ENCODE data around the gene SRC. TPM values are rescaled to one million over a fixed set of nuclear protein-coding genes. Genes with fewer than 3 reads are reported as not detected.
A peak's percentile ranks its signal among the peaks of the same experiment; 100 is the strongest.

Gene SRC
- total RNA-seq, 1 experiment from 2014 or later = 10.5 TPM

DNA sequence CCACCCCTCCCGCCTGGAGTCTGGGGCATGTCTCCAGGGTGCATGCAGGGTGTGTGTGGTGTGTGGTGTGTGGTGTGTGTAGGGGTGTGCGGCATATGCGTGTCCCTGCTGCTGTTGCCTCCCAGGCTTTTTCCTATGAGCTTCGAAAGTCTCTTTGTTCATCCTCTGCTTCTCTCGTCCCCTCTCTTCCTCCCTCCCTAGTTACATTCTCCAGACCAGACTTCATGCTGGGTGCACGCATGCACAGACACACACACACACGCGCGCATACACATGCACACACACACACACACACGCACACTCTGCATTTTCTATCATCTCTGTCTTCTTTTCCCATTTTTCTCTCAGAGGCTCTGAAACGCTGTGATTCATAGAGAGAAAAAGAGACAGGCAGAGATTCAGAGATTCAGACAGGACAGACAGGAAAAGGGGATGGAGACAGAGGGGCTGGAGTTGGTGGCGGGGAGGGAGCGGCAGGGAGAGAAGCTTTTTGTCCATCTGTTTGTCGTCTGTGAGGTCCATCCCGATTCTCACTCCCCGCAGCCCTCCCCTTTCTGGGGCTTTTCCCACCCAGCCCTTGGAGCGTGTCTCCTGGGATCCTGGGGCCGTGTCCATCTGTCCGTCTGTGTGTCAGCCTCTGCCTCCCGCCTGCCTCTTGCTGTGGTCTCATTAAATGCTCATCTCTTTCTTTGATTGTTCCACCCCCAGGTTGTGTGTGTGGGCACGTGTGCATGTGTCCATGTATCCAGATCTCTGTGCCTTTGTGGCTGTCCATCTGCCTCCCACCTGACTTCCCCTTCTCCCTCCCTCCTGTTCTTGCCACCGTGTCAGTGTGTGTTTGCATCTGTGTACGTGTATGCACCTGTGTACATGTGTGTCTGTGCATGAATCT lies 62.6 kb downstream of the SRC start:
- DNase-seq (ENCODE audit: low read depth) = peak; percentile 17

DNA sequence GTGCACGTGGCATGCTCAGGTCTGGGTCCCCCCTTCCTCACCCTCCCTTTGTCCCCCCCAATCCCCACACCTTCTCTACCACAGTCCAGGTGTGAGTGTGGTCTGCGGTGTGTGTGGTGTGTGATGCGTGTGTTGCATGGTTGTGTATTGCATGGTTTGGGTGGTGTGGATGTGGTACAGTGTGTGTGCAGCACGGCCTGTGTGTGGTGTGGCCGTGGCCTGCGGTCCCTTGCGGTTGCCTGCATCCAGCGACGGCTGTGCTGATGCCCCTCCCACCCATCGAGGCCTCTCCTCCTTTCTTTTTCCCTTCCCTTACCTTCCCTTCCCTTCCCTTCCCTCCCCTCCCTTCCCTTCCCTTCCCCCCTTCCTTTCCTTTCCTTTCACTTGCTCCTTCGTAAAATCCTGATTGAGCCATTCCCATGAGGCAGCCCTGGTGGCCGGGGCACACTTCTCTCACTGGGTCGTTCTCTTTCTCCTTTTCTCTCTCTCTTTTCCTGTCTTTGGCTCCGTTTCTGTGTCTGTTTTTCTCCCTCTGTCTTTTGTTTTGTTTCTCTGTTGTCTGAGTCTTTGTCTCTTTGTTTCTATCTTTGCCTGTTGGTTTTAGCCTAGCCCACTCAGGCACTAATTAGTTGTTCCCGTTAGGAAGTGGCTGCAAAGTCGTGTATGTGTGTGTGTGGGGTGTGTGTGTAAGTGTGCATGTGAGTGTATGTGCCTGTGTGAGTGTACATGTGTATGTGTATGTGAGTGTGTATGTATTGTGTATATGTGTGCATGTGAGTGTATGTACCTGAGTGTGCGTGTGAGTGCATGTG lies 65.7 kb downstream of the SRC start:
- peak; percentile 41 for DNase-seq (ENCODE audit: low read depth)

DNA sequence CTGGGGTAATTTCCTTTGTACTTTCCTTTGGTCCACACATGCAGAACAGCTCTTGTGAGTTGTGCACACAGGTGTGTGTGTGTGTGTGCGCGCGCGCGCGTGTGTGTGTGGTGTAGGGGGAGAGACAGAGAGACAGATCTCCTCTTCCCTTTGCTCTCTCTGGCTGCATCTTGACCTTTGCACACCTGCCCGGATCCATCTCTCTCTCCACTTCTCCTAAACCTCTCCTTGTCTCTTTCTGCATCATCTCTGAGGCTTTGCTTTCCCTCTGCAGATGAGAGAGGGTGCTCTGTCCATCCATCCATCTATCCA lies 67.0 kb downstream of the SRC start:
- no peak for DNase-seq (ENCODE audit: low read depth)

DNA sequence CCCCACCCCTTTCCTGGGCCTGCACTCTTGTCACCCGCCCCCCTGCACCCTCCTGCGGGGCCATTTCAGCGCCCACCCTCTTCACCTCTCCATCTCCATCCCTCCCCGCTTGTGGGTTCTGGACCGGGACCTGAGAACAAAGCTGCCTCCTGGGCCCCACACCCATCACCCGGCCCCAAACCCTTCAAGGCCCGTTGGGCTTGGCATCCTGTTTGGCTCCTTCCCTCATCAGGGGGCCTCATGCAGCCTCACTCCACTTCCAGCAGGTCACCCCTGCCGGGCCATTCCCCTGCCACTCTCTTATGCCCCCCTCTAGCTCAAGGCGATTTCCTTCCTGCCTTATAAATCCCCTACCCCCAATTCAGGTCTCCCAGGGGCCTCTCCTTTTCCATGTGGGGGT lies 67.4 kb downstream of the SRC start:
- no peak for DNase-seq (ENCODE audit: low read depth)

DNA sequence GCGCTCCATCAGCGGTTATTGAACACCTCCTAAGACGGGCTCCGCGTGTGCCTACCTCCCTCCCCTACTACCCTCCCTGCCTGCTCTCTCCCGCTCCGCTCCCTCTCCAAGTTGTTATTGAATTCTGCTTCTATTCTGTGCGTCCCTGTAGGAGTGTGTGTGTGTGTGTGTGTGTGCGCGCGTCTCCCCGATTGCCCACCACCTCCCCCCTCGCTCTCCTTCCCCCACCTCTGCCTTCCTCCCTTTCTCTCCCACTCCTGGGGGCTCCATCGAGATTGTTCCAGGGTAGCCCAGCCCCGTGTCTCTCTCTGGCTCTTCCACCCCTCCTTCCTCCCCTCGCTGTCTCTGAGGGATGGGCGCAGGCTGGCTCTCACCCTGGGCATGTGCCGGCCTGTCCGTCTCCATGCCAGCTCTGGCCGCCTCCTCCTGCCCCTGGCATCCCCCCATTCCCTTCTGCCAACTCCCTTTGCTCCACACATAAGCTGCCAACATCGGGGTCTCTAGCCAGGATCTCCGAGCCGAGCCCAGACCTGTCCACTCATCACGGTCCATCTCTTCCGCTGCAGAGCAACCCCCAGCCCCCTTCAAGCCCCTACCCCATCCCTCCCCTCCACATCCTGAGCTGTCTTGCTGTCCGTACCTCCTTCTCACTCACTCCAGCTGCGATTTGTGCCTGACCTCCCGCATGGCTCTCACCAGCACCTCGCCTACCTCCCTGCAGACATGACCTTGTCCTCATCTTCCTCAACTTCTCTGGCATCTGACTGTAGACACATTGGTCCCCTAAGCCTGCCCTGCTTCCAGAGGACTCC lies 68.5 kb downstream of the SRC start:
- no peak for DNase-seq (ENCODE audit: low read depth)

DNA sequence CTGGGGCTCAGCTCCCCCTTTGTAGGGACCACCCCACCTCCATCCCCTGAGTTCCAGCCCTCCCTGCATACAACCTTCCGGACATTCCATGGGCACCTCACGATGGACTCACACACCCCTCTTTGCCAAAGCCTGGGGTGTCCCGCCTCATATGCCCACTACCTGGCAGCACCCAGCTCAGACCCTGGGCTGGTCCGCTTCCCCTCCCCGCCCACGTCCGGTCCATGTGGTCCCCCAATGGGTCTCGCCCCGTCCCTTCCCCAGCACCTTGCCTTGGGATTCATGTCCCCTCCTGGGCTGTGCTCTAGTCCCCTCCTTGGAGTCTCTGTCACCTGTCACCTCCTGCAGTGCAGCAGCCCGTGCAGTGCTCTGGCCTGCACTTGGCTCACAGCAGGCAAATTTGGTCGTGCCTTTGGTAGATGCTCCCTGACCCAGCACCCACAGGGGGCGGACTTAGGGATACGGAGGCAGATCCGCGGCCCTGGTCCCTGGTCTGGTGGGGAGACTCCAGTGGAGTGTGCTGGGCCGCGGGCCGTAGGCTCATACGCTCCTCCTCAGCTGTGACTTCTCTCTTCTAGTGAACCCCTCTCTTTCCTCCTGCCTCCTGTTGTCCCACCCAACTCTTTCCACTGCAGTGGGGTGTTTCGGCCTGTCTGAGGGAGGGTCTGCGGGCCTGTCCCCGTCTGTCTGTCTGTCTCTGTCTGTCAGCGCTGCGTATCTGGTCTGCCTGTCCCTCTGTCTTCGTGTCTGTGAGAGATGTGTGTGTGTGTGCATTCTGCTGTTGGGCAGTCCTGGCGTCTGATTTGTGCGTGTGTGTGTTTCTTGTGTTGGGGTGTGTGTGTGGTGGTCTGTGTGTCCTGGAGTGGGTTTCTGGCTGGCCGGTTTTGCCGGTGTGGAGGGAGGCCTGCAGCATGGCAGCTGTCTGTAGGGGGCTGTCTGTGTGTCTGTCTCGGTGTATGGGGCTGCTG lies 69.5 kb downstream of the SRC start:
- DNase-seq (ENCODE audit: low read depth) = no peak

DNA sequence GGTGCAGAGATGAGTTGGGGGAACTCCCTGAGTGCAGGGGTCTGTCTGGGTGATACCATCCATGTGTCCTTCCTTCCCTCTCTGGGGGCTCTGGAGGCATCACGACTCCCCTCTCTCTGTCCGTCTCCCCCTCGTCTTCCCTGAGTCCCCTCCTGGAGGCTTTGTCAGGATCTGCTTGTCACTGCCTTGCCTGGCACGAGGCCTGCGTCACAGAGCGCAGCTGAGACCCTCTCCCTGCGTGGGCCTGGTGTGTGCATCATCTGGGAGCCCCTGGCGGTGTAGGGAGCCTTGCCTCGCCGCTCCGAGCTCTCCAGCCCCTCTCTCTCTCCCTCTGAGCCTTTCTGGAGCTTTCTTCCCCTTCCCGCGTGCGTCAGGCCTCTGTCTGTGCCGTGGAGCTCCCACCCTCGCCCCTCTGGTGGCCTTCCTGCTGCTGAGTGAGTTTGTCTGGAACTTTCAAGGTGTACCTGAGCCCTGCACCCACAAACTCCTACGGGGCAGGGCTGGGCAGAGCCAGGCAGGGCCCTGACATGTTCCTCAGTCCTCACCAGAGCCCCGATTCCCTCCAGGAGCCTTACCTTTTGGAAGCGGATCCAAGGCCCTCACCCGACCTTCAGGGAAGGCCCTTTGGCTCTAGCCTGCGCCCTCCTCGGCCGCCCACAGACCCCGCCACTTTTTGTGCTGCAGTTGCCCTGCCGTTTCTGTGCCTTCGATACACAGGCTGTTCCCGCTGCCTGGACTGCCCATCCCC lies 70.3 kb downstream of the SRC start:
- DNase-seq (ENCODE audit: low read depth) = no peak

DNA sequence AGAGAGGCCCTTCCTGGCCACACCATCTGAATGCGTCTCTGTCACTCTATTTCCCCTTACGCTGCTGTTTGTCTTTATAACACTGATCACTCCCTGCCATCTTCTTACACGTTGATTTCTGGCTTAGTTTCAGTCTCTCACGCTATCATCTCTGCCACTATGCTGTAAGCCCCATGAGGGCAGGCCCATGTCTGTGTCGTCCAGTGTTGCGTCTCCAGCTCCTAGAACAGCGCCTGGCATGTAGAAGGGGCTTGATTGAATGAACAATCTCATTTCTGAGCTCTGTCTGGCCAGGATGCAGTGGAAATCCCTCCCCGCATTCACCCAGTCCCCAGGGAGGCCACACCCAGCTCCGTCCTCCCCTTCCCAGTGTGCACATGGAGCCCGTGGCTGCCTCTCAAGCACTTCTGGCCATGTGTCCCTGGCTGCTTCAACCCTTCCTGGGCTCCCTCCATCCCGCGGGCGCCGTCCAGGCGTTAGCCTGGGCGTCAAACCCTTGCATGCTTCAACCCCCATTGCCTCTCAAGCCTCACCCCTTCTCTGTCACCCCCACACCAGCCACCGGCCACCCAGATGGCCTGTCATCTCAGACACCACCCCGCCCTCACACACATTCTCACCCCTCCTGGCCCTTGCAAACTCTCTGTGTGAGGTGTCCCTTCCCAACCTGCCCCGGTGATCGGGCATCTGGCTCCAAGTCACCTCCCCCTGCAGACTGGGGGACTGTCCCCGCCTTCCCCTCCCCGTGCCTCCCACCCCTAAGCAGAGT lies 71.1 kb downstream of the SRC start:
- DNase-seq (ENCODE audit: low read depth) = no peak

DNA sequence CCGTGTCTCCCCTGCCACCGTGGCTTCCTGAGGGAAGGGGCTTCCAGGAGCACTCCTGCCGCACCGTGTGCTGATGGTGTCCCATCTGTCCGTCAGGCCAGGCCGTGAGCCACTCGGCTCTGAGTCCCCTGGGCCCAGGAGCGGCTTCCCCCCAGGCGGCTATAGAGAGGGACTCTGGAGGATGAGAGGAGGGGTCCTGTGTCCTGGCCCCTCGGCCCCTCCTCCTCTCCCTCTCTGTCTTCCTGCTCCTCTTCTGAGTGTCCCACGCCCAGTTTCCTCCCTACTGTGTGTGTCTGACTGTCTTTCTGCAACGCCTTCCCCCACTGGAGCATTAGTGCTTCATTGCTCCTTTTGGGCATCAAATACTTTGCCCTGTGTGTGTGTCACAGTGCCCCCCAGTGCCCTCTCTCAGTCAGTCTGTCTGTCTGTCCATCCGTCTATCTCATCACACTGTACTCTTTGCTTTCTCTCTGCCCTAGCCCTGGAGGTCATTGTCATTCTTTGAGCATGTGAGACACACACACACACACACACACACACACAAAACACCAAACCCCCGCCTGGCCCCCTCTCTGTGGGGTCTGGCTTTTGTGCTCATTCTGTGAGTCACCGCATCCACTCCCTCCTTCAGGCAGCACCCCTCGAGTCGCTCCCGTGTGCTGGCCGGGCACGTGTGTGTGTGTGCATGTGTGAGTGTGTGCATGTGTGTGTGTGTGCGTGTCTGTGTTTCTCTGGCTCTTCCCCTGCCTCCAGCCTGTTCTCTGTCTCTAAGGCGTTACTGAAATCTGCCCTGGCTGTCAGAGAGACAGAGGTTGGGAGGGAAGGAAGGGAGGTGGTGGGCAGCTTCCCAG lies 71.9 kb downstream of the SRC start:
- DNase-seq (ENCODE audit: low read depth) = peak; percentile 35

DNA sequence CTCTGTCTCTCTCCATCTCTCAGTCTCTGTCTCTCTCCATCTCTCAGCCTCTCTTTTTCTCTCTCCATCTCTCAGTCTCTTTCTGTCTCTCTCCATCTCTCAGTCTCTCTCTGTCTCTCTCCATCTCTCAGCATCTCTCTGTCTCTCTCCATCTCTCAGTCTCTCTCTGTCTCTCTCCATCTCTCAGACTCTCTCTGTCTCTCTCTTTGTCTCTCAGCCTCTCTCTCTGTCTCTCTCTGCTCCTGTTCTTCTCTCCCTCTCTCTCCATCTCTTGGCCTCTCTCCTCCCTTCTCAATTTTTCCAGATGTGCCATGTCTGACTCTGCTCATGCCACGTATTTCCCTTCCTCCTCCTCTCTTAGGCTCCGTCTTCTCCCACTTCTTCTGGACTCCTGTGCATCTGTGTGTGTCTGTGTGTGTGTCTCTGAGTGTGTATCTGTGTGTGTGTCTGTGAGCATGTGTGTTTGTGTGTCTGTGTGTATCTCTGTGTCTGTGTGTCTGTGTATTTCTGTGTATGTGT lies 72.7 kb downstream of the SRC start:
- no peak for DNase-seq (ENCODE audit: low read depth)

DNA sequence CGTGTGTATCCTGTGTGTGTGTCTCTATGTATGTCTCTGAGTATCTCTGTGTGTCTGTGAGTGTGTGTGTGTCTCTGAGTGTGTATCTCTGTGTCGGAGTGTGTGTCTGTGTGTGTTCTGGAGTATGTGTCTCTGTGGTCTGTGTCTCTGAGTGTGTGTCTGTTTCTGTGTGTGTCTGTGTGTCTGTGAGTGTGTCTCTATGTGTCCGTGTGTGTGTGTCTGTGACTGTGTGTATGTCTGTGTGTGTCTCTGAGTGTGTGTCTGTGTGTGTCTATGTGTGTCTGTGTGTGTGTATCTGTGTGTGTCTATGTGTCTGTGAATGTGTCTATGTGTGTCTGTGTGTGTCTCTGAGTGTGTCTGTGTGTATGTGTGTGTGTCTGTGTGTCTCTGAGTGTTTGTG lies 73.4 kb downstream of the SRC start:
- DNase-seq (ENCODE audit: low read depth) = no peak

DNA sequence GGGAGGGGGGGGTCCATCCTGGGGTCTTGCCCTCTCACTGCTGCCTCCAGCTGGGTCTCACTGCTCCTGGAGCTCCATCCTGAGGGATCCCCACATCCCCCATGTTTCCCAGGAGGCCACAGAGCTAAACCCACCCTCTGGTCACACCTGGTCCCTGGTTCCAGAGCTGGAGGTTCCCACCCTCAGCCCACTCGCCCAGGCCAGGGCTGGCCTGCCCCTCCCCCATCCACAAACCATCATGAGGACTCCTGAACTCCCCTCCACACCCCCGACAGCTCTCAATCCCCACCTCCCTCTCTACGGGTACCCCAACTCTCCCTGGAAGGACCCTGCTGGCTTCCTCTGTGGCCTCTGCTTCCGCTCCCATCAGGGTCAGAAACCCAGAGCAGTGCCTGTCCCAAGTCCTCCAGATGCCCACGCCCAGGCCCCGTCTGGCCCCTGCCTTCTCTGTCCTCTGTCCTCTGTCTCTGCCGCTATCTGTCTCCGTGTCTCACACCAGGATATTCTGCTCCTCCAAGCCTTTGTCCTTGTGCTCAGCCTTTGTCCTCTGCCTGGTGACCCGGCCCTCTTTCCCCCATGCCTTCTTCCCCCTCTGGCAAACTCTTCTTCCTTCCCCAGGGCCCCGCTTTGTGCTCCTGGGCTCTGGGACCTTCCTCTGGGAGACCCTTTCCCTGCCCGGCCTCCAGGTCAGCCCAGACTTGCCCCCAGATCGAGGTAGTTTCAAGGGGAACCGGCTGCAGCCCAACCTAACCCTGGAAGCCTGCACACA lies 74.0 kb downstream of the SRC start:
- no peak for DNase-seq (ENCODE audit: low read depth)

DNA sequence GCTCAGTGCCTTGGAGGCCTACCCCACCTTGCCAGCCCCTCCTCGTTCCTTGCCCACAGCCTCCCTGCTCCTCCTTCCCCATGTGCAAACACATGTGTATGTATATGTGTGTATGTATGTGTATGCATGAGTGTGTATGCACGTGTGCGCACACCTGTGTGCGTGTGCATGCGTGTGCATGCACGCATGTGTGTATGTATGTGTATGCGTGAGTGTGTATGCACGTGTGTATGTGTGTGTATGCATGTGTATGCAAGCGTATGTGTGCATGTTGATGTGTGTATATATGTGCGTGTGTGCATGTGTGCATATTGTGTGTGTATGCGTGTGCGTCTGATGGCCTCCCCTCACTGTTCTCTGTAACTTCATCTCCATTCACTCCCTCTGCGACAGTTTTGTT lies 74.7 kb downstream of the SRC start:
- DNase-seq (ENCODE audit: low read depth) = no peak

DNA sequence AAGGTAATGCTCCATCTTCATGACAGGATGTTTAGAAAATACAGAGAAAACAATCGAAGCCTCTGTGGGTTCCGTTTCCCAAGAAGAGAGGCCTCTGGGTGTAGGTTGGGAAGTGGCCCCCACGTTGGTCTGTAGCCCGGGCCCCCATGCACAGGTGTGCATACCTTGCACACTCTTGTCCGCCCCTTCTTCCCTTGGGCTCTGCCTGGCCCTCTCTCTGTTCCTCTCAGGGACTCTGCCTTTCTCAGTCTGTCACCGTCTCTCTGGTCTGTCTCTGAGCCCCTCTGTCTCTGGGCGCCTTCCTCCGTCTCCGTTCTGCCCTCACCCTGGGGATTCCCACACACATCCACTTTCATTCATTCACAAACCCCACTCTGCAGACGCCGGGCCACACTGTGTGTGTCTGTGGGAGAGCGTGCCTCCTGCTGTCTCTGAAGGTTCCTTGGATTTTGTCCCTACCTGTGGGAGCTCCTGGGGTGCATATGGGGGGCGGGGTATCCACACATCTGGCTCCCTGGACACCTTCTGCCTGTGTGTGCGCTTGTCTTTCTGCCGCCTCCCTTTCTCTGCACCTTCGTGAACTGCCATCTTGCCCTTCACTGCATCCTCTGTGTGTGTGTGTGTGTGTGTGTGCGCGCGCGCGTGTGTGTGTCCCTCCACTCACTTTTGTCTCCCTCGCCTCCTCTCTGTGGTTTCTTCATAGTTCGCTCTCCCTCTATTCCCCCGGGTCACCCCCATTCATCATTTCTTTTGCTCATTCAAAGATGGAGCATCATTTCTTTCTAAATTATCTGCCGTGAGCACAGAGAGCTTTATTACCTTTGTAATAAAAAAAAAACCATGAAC lies 75.3 kb downstream of the SRC start:
- DNase-seq (ENCODE audit: low read depth) = no peak

DNA sequence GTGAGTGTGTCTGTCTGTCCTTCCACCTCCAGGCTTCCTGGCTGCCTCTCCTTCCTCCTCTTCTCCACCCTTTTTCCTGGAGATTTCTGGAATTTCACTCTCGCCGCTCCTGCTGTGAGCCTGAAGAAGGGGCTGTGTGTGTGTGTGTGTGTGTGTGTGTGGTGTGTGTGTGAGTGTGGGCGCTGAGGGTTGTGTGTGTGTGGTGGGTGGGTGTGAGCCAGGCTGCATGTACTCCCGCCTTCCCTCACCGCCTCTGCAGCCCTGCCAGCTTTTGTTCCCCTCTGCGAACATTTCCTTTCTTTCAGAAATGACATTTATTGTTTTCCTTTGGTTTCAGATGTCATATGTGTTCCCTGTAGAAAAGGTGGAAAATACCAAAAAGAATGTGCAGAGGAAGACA lies 76.0 kb downstream of the SRC start:
- no peak for DNase-seq (ENCODE audit: low read depth)

DNA sequence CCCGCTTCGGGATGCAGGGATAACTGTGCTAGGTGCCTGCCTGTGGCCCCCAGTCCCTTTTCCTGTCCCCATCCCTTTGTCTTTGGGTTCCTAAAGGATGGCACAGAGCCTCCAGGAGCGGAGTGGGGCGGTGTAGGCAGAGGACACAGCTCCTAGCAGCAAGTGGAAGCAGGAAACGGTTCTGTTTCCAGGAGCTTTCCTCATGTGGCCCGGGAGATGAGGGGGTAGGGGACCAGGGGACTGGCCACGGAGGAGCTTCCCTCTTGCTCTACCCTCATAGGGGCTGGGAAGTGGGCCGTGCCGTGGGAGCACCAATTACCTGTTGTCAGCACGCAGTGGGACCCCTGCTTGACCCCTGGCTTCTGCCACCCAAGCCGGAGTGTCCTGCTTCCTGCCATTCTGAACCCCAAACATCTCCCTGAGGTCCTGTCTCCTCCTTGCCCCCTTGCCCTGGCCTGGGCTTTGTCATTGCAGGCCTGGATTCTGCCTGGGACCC lies 76.9 kb downstream of the SRC start:
- DNase-seq (ENCODE audit: low read depth) = no peak

DNA sequence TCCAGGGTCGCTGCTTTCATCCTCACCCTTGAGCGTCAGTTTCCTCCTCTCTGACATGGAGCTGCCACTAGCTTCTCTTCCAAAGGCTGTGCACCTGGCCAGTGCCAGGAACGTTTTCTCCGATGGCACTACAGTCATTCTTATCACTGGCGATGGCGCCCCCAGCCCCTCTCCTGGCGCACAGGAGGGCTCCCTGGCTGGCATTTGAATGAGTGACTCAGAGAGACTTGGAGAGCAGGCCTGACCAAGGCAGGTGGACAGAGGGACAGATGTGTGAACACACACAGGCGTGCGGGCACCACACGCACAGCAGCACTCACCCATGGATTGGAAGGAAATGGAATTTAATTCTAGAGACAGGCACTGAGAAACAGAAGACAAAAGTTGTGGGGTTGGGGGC lies 77.6 kb downstream of the SRC start:
- no peak for DNase-seq (ENCODE audit: low read depth)

Measured in RPMI7951 (cell line).